ENCODE data around the gene MCU.

Gene MCU

DNA sequence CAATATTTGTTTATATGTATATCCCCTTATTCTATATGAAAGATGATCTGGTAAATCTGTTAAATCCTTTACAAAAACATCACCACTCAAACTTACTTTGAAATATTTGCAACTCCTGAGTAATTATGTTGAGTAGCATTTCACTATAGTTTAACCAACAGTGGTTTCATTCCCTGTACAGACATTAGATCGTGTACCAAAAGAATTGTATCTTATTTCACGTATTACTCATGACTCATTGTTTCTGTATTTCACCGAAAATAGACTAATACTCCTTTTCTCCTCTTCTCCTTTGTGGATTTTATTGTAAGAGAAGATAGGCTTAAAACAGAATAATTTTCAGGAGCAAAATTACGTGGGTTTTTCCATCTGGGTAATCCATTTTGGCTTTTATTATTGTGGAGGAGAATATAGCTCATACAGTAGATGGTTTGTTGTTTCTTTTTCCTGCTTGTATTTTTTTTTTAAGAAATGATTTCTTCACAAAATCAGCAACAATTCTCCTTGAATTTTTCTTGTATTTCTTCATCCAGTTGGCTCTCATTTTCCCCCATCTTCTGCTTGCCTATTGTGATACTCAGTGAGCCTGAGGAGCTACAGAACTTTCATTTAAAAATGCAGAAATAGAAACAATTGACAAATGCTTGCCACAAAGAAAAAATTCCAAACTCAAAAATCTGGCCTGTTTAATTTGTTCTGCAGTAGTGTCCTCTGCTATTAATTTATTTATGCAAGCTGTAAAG lies 111.0 kb downstream of the MCU start:
- DNase-seq (ENCODE audit: low read depth in 2 of 2) = no peak

DNA sequence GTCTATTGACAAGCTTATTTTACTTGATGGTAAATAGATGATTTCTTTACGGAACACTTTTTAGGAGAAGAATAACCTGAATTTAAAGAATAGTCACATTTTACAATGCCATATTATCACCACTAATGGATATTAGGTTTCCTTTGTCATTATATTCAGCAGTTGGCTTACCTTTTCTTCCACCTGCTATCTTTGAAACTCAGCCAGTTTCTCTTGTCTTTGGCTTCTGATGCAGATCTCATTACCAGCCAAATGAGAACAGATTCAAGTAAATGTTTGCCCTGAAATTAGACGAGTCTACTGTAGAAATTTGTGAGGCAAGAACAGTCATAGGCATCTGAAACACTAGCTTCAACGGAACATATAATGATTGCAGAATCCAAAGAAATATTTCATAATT lies 116.1 kb downstream of the MCU start:
- DNase-seq (ENCODE audit: low read depth in 2 of 2) = no peak

- DNase-seq (ENCODE audit: low read depth in 2 of 2) = no peak
Observed at GRCh38 chr10:72809006-72809405, 117.1 kb downstream of the MCU start.

DNA sequence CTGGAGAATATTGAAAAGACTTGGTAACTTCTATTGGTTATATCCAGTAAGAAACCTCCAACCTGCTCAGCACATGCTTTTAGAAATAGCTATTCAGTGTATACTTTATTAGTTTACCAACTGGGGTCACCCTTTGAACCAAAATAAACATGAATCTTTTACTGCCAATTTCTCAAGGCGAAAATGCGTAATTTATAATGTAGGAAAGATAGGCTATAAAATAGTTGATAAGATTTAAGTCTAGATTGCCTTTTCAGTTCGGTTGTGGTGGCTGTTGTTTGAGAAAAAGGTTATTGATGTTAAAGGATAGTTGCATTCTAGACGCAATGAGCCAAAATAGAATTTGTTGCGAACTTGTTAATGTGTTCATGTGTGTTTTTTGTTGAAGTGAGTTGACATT lies 119.0 kb downstream of the MCU start:
- no peak for DNase-seq (ENCODE audit: low read depth in 2 of 2)

- no peak for DNase-seq (ENCODE audit: low read depth in 2 of 2)
Observed at GRCh38 chr10:72812415-72812752, 120.4 kb downstream of the MCU start.

GRCh38 chr10:72812753-72813430 lies 120.9 kb downstream of the MCU start:
- peak; percentile 95 for DNase-seq (ENCODE audit: low read depth in 2 of 2)

DNA sequence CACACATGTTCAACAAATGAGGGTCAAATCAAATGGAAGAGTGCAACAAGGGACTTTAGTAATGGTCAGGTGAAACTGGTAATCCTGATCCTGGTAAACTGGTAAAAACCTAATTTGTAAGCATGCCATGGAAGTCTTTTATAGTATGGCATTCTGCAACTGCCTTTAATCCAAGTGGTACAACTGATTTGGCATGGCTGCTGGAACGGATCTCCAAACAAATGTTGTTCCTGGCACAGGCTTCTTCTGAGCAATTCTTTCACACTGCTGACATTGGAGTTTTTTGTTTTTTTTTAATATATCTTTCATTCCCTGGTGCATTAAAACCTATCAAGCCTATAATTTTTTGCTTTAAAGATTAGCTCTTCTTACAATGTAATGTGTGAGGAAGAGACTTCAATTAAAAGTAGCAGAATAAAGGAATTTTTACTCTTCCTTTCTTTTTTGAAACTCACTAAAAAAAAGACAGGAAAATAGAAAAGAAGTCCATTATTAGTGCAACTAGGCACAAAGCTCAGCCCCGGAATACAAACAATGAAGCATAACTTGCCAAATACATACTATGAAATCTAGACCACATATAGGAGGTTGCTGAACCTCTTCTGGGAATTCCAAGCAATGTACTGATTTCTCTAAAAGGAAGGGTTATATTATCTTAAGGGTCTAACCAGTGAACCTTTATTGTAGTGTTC lies 122.3 kb downstream of the MCU start:
- DNase-seq (ENCODE audit: low read depth in 2 of 2) = no peak

GRCh38 chr10:72816565-72816964 lies 124.6 kb downstream of the MCU start:
- DNase-seq (ENCODE audit: low read depth in 2 of 2) = no peak

GRCh38 chr10:72818076-72818475 lies 126.1 kb downstream of the MCU start:
- DNase-seq (ENCODE audit: low read depth in 2 of 2) = no peak

GRCh38 chr10:72819053-72819452 lies 127.1 kb downstream of the MCU start:
- DNase-seq (ENCODE audit: low read depth in 2 of 2) = no peak

DNA sequence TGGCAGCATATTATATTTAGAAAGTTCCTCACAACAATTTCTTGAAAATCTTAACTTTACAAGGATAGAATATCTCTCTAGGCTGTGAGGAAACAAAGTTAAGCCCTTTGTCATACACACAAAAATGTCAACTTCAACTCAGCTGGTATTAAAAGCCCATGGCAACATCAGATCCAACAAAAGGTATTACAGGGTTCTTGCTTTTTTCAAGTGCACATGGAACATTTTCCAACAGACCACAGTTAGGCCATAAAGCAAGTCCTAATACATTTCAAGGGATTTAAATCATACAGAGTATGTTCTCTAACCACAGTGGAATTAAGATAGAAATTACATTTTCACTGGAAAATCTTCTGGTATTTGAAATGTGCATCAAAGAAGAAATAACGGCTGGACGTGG lies 129.7 kb downstream of the MCU start:
- no peak for DNase-seq (ENCODE audit: low read depth in 2 of 2)

DNA sequence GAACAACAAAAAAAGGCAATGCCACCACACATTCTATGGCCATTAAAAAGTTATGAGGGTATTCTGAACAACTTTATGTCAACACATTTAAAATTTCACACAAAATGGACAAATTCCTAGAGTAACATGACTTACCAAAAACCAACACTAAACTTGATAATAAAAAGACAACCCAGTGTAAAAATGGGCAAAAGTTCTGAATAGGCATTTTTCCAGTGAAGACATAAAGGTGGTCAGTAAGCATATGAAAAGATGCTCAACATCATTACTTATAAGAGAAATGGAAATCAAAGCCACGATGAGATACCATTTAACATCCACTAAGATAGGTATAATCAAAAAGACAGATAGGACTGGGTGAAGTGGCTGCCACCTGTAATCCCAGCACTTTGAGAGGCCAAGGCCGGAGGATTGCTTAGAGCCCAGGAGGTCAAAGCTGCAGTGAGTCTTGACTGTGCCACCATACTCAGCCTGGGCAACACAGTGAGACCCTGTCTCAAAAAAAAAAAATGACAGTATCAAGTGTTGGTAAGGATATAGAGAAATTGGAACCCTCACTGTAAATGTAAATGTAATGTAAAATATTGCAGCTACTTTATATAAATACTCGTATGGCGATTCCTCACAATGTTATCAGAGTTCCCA lies 130.5 kb downstream of the MCU start:
- no peak for DNase-seq (ENCODE audit: low read depth in 2 of 2)

- DNase-seq (ENCODE audit: low read depth in 2 of 2) = no peak
Observed at GRCh38 chr10:72825163-72825562, 133.2 kb downstream of the MCU start.

DNA sequence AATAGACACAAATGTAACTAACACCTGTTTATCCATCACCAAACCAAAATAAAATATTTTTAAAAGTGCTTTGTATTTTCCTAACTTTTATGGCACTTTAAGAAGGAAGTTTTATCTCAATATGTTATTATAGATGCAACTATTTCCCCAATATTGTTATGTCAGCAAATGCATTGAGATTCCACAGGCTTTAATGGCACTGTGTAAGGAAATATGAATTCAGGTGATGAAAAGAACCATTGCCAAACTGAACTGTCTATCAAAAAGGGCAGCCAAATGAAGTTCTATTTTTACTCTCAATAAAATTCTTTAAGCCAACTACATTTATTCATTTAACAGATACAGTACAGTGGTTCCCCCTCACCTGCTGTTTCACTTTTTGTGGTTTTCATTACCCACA lies 134.4 kb downstream of the MCU start:
- no peak for DNase-seq (ENCODE audit: low read depth in 2 of 2)

DNA sequence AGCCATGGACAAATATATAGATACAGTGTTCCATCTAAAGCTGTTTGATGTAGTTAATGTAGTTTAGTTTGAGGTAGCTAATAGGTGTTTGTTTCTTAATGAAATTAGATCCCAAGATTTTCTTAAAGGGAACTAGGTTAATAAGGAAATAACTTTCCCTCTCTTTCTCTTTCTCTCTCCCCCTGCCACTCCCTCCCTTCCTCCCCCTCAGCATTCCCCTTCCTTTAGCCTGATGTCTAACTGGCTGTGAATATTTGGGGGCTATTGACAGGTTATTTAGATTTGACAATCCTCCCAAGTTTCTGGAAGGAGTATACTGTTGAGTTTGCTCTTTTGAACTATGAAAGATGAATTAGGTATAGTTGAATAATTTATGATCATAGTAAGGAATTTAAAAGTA lies 136.4 kb downstream of the MCU start:
- DNase-seq (ENCODE audit: low read depth in 2 of 2) = no peak

DNA sequence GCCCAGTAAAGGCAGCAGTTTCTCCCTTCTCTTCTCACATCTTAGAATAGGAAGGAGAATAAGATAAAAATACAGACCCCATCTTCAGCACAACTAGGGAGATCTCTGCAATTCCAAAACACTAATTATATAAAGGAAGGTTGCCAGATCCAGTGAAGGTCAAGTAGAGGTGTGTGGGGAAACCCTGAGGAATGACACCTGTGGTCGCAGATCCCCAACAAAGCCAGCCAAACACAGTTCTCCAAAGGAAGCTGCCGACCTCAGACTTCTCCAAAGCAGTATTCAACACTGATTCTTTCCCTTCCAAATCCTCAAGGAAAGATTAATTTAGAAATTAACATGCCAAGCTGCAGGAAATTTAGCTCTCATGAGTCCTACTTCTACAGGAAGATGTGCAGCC lies 138.7 kb downstream of the MCU start:
- no peak for DNase-seq (ENCODE audit: low read depth in 2 of 2)

GRCh38 chr10:72831696-72832409 lies 139.9 kb downstream of the MCU start:
- DNase-seq (ENCODE audit: low read depth in 2 of 2) = no peak

DNA sequence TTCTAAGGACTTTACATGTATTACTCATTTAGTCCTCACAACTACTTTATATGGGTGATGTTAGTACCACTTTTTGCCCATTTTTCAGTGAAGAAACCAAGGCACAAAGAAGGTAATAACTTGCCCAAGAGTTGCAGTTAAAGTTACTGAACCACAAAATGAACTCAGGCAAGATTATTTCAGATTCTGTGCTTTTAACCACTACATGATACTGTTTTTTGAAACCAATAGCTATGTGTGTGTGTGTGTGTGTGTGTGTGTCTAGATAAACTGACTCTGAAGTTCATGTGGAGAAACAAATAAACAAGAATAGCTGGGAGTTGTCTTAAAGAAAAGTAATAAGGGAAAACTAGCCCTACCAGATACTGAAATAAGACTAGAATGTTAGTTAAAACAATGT lies 140.8 kb downstream of the MCU start:
- no peak for DNase-seq (ENCODE audit: low read depth in 2 of 2)

DNA sequence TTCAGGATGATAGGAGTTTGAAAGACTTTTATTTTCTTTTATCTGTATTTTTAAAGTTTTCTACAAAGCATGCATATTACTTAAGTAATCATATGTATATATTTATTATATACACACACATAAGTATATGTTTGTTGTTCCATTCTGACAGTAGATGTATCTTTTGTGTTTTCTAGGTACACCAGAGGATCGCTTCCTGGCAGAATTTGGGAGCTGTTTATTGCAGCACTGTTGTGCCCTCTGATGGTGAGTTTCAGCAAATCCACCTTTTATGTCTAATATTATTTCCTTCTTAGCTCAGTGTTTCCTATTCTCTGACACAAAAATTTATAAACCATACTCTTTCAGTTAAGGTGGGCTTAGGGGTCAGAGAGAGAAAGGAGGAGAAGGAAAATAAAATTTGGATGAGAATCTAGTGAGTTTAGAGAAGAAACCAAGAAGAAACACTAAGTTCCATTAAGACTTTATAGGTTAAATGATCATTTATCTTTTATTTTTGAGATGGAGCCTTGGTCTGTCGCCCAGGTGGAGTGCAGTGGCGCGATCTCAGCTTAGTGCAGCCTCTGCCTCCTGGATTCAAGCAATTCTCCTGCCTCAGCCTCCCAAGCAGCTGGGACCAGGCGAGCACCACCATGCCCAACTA lies 142.4 kb downstream of the MCU start:
- peak; percentile 47 to 49 for DNase-seq (ENCODE audit: low read depth in 2 of 2)

DNA sequence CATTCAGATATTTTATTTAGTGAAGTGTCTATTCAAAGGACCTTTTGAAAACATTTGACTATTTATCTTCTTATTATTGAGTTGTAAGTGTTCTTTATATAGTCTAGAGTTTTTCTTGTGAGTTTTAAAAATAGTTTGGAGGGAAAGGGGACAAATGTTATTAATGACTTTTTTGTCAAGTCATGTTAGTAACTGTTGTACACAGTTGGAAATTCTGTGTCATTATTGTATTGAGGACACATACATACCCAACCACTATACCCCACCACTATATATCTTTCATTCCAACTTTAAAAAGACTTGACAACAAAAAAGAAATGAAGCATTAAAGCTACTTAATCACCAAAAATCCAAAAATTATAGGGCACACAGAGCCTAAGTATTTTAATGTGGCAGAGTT lies 148.4 kb downstream of the MCU start:
- no peak for DNase-seq (ENCODE audit: low read depth in 2 of 2)

- no peak for DNase-seq (ENCODE audit: low read depth in 2 of 2)
Observed at GRCh38 chr10:72841487-72841886, 149.5 kb downstream of the MCU start.

DNA sequence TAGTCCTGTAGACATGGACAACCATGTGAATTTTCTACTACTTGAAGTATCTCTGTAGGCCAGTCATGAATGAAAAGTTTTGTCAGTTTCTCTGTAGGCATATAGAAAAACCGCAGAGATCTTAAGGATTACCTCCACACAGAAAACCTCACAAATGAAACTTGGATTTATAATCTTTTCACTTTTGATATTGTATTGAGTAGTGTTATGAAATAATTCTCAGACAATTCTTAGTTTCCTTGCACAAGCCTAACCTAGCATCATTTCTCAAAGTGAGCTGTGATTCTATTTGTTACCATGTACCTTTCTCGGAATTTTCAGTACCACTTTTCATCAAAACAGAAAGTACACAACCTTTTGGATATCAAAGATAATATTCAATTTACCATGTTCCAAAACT lies 150.2 kb downstream of the MCU start:
- DNase-seq (ENCODE audit: low read depth in 2 of 2) = no peak
